Measurements from ENCODE around the gene KLHDC2.

DNA sequence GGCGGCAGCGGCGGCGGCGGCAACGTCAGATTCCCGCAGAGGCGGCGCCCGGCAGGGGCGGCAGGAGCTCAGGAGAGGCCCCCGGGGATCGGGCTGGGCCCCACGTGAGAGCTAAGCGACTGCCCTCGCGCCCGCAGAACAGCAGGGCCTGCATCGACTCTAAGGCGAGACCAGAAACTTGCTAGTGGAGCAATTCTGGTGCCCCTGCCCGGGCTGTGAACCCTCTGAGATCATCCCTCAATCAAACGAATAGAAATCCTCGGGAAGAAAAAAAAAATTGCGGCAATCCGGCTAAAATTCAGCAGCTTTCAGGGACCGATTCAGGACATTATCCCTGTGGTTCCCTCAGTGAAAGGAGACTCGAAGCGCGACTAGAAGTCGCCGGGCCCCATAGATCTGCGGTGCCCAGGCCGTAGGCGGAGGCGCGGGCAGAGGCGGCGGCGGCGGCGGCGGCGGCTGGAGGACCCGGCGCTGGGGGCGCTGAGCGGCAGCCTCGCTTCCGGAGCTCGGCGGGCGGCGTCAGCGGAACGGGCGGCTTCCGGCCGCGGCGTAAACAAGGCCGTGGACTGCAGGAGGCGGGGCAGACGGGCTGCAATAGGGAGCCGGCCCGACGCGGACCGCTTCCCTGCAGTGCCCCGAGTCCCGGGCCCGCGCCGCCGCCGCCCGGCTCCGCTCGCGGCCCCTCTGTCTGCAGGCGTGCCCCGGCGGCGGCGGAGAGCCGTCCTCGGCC lies at the start of gene KLHDC2:
- TF ChIP-seq, protein P1, sequence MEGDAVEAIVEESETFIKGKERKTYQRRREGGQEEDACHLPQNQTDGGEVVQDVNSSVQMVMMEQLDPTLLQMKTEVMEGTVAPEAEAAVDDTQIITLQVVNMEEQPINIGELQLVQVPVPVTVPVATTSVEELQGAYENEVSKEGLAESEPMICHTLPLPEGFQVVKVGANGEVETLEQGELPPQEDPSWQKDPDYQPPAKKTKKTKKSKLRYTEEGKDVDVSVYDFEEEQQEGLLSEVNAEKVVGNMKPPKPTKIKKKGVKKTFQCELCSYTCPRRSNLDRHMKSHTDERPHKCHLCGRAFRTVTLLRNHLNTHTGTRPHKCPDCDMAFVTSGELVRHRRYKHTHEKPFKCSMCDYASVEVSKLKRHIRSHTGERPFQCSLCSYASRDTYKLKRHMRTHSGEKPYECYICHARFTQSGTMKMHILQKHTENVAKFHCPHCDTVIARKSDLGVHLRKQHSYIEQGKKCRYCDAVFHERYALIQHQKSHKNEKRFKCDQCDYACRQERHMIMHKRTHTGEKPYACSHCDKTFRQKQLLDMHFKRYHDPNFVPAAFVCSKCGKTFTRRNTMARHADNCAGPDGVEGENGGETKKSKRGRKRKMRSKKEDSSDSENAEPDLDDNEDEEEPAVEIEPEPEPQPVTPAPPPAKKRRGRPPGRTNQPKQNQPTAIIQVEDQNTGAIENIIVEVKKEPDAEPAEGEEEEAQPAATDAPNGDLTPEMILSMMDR (IDR thresholded peaks at IDR 0.05), result peak; percentile 18 to 76 (median 51)
- peak in 1 of 2 donors; percentile 68 for TF ChIP-seq EP300 (IDR thresholded peaks at IDR 0.05)
